Esophagus squamous epithelium (tissue), 5 donors: ENCODE data around the gene FMR1. TPM values are rescaled to one million over a fixed set of nuclear protein-coding genes. Genes with fewer than 3 reads are reported as not detected.

Experiments
- DNase-seq: peaks from one replicate; lab custom pipeline; 2025; lab: John Stamatoyannopoulos, UW
- H3K27ac ChIP-seq, 4 donors: fragments of 200-600 bp; sonication (generic); one replicate each; pipeline ENCODE4 v1.5.1; 2016 to 2019; ENCODE audit warnings: mild to moderate bottlenecking in 1 of 4
- H3K27me3 ChIP-seq, 4 donors: fragments of 200-600 bp; sonication (generic); 1 replicate in 3 of 4; 2 replicates in 1 of 4; pipeline versions ENCODE4 v1.5.1 to v1.6.0; 2017 to 2021; ENCODE audit warnings: antibody characterized with exemption in 1 of 4
- H3K36me3 ChIP-seq, 3 donors: fragments of 200-600 bp; sonication (generic); one replicate each; pipeline ENCODE4 v1.5.1; 2016 to 2019
- H3K4me1 ChIP-seq, 3 donors: fragments of 200-600 bp; sonication (generic); one replicate each; pipeline ENCODE4 v1.5.1; 2017 to 2019
- H3K4me3 ChIP-seq, 4 donors: fragments of 200-600 bp; sonication (generic); 1 replicate in 3 of 4; 2 replicates in 1 of 4; pipeline ENCODE4 v1.5.1; 2016 to 2019; ENCODE audit warnings: mild to moderate bottlenecking in 2 of 4, moderate library complexity in 1 of 4
- H3K9me3 ChIP-seq, 3 donors: fragments of 200-600 bp; sonication (generic); one replicate each; pipeline ENCODE4 v1.5.1; 2016 to 2019
- CTCF ChIP-seq, 6 experiments: fragments of 450-650 bp in 4 of 6; fragments of 200-600 bp in 2 of 6; sonication (generic) in 2 of 6; IDR thresholded peaks; one replicate each; pipeline ENCODE4 v1.5.1; 2016 to 2019; ENCODE audit warnings: antibody characterized with exemption in 6 of 6, mild to moderate bottlenecking in 4 of 6, moderate library complexity in 4 of 6
- POLR2A ChIP-seq, 4 donors: fragments of 450-650 bp; IDR thresholded peaks; one replicate each; pipeline ENCODE4 v1.6.1; 2017; ENCODE audit warnings: antibody characterized with exemption in 4 of 4, mild to moderate bottlenecking in 4 of 4, moderate library complexity in 3 of 4
- WGBS, 2 donors: methylation state at CpG; one replicate each; pipeline ENCODE4 v1.1.5; 2018; 5-methylcytosine and 5-hydroxymethylcytosine counted together
- intact Hi-C: fragments of 100-400 bp; cut with DNase I; formaldehyde crosslinking; loops from one replicate; pipeline ENCODE4 v1.15.0; 2022
- total RNA-seq, 4 donors: library from RNA; depleted of rRNA; stranded (reverse); fragments of >200 nt; gene quantifications; one replicate each; pipeline ENCODE4 v1.1.0, GENCODE V29; 2016
- donor health status: DM: yes; HTN: yes; CAD: no.

Gene FMR1
- total RNA-seq, 4 donors from 2014 or later: 12.8 to 37.4 (median 19.8) TPM

DNA sequence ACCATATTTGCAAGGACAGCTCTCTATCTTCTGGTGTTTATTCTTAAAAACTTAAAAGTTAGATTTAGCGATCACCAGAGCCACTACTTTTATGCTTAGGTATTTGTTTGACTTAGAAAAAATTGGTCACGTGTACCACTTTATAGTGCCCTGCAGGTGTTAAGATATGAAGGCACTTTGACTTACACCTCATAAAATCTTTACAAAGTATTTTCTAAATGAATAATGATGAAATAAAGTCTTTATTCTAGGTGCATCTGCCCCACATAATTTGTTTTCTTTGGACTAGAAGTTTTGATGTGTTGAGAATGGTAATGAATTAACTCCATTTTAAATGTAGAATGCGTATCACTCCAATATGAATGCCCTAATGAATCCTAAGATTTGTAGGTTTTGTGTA, 2.9 kb downstream of the FMR1 start:
- intact Hi-C loops: no loop called here
- Histone ChIP-seq H3K4me1 (peaks cover 0 to 57% (median 0%) of the 10 kb centered on the region in 3 donors), H3K4me3 (no peak overlapping the region), H3K9me3 (no peaks in the 10 kb centered on the region), H3K27ac (no peak overlapping the region), H3K27me3 (no peaks in the 10 kb centered on the region), H3K36me3 (no peaks in the 10 kb centered on the region)
- no peak for TF ChIP-seq POLR2A (IDR thresholded peaks at IDR 0.05)
- WGBS, 2 donors: 49 to 51% methylated on average over 3 of the region's 3 CpGs
- DNase-seq: no peak

GRCh38 chrX:147916375-147916968, 4.8 kb downstream of the FMR1 start:
- DNase-seq: no peak
- no peak overlapping the region for H3K27ac ChIP-seq
- no peak overlapping the region for H3K4me3 ChIP-seq
- H3K4me1 ChIP-seq: peaks cover 0 to 63% (median 0%) of the 10 kb centered on the region in 3 donors
- no peaks in the 10 kb centered on the region for H3K27me3 ChIP-seq
- no peaks in the 10 kb centered on the region for H3K36me3 ChIP-seq
- no peak for TF ChIP-seq POLR2A (IDR thresholded peaks at IDR 0.05)
- TF ChIP-seq CTCF (IDR thresholded peaks at IDR 0.05): no peak
- H3K9me3 ChIP-seq: no peaks in the 10 kb centered on the region
- intact Hi-C loops: no loop called here
- 88 to 91% methylated on average over 2 to 6 of the region's 6 CpGs for WGBS, 2 donors

DNA sequence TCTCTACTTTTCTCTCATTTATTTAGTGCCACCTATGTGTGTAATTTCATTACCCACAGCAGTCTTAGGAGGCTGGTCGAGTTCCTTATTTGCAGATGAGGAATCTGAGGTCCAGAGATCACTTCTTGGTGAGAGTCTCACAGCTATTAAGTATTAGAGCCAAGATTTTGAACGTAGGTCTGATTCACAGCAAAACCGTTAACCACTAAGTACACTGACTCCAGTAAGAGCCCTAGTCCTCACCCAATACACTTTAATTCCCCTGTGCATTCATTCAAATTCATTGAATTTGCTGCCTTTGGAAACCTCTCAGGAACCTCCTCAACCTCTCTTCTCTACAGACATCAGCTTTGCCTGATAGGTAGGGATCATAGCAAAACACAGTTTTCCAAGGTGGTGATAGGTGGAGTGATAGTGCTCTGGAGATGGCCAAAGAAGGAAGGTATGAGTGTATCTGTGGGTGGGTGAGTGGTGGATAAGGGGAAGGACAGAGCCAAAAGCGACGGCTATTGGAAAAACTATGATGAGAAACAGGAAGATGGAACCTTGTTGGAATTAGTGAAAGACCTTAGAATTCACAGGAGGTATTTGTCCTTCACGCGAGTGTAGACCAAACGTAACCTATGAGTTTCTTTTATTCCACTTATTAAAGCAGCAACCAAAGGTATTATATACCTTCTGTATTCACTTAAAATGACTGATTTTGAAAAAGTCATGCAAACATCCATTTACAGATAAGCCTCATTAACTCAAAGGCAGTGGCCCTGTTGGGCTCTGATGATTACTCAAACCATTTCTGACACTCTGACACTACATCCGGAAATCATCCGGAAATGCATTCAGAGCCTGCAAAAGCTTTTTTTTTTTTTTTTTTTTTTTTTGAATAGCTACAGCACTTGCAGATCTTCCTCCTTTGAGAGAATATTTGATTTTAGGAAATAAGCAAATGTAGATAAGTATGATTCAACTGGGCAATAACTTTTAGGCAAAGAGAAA, 6.3 kb downstream of the FMR1 start:
- intact Hi-C loops: no loop called here
- no peak for DNase-seq

GRCh38 chrX:147920161-147920666, 8.5 kb downstream of the FMR1 start:
- Histone ChIP-seq H3K4me3 (no peak overlapping the region), H3K27me3 (no peaks in the 10 kb centered on the region), H3K4me1 (peaks cover 0 to 38% (median 0%) of the 10 kb centered on the region in 3 donors), H3K9me3 (no peaks in the 10 kb centered on the region), H3K36me3 (no peaks in the 10 kb centered on the region), H3K27ac (no peak overlapping the region)
- WGBS, 2 donors: 63 to 71% methylated on average over 3 of the region's 3 CpGs
- TF ChIP-seq CTCF (IDR thresholded peaks at IDR 0.05) (no peak), POLR2A (IDR thresholded peaks at IDR 0.05) (no peak)
- no peak for DNase-seq
- intact Hi-C loops: no loop called here

More for the DNA sequence above, 6.3 kb downstream of the FMR1 start:
- Histone ChIP-seq H3K27me3 (no peaks in the 10 kb centered on the region), H3K4me3 (no peak overlapping the region), H3K36me3 (no peaks in the 10 kb centered on the region), H3K27ac (no peak overlapping the region), H3K4me1 (peaks cover 0 to 60% (median 0%) of the 10 kb centered on the region in 3 donors), H3K9me3 (no peaks in the 10 kb centered on the region)
- no peak for TF ChIP-seq POLR2A (IDR thresholded peaks at IDR 0.05)
- TF ChIP-seq CTCF (IDR thresholded peaks at IDR 0.05): no peak
- 65 to 70% methylated on average over 8 to 10 of the region's 10 CpGs for WGBS, 2 donors

- H3K36me3 ChIP-seq: peaks cover 0 to 19% (median 0%) of the 10 kb centered on the region in 3 donors
- no peaks in the 10 kb centered on the region for H3K9me3 ChIP-seq
- TF ChIP-seq POLR2A (IDR thresholded peaks at IDR 0.05) (no peak), CTCF (IDR thresholded peaks at IDR 0.05) (no peak)
- 50 to 64% methylated on average over 1 of the region's 1 CpG for whole genome bisulfite sequencing, 2 donors
- H3K27me3 ChIP-seq: no peaks in the 10 kb centered on the region
- intact Hi-C loops: no loop called here
- H3K4me1 ChIP-seq: peaks cover 0 to 20% (median 0%) of the 10 kb centered on the region in 3 donors
- no peak overlapping the region for H3K27ac ChIP-seq
- H3K4me3 ChIP-seq: no peak overlapping the region
- DNase-seq: no peak
These were observed 11.9 kb downstream of the FMR1 start for GRCh38 chrX:147923605-147924004.
